Stimulated activated CD4-positive, alpha-beta T cell treated with anti-CD3 and anti-CD28 coated beads, TNF-alpha, amount 100 ng/mL, for 4 hours (primary cell): ENCODE measurements around the gene DUSP12.
"Not testable (repeated sequence)": the region's sequence is repeated elsewhere in the genome, so short reads cannot be mapped to it uniquely, and the experiment has no call there.

Experiments
- DNase-seq, 3 experiments: peaks; one replicate each; pipeline ENCODE4 v3.0.0-alpha.2; 2020; ENCODE audit warnings: low read depth in 3 of 3

The DUSP12 gene

DNA sequence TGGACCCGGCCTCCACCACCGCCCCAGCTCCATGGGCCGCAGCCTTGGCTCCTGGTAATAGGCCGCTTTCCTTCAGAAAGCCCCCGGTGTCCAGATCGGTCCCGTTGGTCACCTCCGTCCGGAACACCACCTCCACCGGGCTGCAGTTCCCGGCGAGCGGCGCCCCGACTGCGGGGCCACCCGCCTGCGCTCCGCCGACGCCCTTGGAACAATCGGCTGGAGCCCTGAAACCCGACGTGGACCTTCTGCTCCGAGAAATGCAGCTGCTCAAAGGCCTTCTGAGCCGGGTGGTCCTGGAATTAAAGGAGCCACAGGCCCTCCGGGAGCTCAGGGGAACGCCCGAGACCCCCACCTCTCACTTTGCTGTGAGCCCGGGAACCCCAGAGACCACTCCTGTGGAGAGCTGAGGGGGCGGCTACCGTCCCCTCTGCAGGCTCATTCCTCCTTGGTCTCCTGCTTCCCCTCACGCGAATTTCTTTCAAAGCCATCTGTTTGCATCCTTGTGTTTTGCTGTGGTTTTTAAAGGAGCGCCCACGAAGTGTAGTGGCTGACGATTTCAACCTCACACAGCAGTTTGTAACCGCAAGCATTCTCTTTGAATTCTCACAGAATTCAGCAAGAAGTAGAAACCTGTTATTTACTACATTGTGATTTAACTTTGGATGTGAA is 22.2 kb upstream of the DUSP12 start:
- no peak for DNase-seq

DNA sequence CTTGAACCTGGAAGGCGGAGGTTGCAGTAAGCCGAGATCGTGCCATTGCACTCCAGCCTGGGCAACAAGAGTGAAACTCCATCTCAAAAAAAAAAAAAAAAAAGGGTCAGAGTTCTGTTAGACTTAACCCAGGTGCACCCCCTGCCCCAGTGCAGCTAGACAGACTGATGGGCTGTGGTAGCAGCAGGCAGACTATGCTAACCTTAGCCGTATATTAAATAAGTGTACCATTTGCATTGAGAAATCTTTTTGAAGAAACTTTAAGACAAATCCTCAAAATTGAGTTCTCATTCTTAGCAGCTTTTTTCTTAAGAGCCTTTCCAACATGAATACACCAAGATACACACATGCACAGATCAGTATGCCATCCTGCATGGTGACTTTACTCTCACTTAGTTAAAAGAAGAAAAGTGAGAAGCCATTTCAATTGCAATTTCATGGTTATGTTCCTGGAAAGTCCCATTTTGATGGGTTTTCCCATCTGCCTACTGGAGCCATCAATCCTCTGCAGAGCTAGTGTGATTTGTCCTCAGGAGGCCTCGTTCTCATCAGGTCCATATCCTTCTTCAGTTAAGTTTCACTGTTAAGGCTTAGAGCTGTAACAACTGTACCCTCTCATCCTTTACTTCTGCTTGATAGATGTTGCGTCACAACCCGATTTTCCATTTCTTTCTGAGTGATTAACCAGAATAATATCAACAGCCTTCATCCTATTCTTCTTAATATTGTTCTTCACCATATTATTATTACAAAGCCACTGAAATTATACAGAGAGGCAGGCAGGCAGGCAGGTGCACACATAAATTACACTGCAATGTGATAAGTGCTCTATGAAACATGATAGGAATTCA is 21.0 kb upstream of the DUSP12 start:
- DNase-seq, result no peak

DNA sequence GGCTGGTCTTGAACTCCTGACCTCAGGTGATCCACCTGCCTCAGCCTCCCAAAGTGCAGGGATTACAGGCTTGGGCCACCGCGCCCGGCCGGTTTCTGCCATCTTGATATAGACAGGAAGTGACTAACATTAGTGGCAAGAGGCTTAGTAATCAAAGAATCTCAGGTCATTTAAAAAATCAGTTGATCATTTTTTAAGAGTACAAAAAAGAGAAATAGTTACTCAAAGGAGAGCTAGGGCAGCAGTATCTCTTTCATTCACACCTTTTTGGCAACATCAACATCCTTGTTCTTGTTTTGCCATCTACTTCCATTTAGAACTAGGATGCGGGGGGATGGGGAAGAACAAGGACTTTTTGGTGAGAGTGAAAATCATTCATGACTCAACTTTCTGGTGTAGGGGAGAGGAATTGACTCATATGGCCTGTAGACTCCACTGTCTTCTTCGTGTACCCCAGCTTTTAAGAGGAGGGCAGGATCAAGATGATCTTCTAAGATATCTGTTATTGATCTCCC is 19.5 kb upstream of the DUSP12 start:
- DNase-seq, result no peak

DNA sequence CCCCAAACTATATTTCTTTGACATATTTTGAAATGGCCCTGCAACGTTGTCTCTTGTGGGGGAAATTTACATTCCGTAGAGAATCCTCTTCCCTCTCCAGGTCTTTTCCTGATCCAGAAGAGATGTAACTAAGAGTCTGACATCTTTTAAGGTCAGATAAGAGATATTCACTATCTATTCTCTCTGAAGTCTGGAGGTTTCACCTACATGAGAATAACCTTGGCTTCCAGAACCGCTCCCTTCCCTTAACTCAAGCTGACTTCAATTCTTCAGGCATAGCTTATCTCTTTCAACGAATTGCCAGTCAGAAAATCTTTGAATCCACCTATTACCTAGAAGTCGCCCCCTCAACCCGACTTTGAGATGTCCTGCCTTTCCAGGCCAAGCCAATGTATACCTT is 18.3 kb upstream of the DUSP12 start:
- no peak for DNase-seq

DNA sequence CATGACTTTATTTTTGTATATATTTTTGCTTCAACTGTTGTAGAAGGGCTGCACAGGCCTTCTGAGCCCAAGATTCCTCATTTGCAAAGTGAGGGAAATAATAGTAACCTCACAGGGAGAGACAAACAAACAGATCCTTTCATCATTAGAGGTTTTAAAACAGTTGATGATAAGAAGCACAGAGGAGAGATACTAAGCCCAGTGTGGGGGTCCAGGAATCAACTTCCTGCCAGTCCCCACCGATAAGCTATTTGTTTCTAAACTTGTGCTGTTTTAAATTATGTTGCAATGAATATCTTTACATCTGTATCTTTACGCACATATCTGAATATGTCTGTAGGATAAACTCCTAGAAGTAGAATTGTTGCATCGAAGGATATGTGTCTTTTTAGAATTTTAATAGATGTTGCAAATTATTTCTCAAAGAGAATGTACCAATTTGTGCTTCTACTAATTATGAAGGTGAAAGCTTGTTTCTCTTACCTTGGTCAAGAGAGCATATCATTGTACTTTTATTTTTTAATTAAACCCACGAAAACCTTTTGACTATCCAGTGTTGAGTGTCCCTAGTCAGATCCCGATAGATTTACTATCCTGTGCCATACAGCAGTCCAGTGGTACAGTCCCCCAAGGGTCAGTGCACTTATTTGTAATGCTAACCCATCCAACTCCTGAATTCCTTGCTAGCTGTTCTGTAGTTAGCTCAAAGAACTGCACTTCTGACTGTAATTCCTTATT is 17.4 kb upstream of the DUSP12 start:
- no peak for DNase-seq

DNA sequence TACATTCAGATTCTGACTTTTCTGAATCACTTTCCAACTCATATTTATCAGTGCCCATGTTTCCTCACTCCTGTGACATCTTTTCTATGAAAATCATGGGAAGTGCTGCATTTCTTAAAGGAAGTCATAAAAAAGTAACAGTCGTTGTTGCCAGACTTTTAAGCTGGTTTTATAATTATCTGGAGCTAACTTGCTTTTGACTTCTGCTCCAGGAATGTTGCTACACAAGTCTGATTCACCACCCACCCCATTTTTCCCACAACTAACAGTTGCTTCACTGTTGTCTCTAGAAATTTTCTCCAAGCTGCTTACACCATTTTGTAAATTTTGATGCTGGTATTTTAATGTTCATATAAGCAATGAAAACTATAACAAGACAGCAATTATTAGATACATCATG is 16.1 kb upstream of the DUSP12 start:
- no peak for DNase-seq

DNA sequence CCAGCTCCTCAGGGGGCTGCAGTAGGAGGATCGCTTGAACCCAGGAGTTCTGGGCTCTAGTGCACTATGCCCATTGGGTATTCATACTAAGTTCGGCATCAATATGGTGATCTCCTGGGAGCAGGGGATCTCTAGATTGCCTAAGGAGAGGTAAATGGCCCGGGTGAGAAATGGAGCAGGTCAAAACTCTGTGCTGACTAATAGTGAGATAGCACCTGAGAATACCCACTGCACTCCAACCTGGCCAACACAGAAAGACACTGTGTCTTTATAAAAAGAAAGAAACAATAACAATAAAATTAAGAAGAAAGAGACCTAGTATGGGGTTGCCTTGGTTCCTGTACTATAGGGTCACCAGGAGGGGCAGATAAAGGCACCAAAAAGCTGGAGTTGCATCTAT is 13.7 kb upstream of the DUSP12 start:
- DNase-seq, result no peak

DNA sequence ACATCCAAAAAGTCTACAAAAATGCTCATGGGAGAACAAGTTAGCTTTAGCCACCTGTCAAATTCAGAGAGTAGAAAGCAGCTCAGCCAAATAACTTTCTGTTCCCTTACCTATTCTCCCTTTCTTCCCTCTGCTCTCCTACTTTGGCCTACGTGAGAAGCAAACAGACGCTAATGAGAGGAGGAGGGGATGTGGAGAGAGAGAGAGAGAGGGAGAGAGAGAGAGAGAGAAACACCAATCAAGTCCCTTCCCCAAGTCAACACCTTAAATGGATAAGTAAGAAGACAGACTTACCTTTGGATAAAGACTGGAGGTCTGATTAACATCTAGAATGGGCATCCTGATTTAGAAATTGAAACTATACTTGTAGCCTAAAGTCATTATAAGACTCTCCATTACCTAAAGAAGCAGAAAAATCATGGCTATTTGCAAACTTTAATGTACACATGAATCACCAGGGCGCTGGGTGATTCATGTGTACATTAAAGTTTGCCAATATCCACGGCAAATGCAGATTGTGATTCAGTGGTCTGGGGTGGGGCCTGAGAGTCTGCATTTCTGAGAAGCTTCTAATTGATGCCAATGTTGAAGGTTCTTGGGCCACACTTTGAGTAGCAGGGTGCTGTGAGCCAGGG is 13.1 kb upstream of the DUSP12 start:
- no peak for DNase-seq

DNA sequence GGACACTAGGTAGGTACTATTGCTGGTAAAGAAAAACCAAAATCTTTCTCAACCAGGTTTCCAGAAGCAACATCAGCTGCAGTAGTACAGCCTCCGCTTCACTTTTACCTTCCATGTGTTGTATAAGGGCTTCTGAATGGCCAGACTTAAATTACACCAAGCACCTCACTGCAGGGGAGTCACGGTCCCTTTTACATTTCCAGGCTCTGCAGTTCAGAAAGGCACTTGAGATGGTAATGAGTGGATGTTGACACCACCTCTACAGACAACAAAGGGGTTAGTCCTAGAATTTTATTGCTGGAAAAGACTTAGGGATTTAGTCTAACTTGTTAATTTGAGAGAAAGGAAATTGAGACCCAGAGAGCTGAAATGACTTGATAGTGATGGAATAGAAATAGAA is 12.0 kb upstream of the DUSP12 start:
- DNase-seq, result no peak

DNA sequence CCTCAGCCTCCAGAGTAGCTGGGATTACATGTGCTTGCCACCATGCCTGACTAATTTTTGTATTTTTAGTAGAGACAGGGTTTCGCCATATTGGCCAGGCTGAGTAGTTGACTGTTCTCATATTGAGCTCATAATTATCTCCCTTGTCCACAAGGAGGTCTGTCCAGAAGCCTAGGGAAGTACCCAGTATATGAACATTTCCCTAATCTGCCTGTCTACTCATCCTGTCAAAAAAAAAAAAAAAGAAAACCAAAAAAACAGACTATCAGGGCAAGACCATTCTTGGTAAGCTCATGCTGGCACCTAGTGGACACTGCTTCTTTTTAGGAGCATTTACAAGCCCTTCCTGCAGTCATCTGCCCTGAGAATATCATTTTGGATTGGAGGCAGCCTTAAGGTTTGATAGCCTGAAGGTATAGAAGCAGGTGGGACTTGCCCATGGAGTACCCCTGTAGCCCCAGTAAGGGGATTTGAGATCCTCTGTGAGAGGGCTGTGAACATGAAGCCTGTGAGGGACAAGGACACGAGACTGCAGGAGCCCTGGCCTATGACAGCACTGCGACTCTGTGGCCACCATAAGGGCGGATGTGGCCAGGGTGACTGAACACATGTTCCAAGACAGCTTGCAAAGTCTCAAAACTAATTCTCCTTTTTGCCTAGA is 10.8 kb upstream of the DUSP12 start:
- no peak for DNase-seq

DNA sequence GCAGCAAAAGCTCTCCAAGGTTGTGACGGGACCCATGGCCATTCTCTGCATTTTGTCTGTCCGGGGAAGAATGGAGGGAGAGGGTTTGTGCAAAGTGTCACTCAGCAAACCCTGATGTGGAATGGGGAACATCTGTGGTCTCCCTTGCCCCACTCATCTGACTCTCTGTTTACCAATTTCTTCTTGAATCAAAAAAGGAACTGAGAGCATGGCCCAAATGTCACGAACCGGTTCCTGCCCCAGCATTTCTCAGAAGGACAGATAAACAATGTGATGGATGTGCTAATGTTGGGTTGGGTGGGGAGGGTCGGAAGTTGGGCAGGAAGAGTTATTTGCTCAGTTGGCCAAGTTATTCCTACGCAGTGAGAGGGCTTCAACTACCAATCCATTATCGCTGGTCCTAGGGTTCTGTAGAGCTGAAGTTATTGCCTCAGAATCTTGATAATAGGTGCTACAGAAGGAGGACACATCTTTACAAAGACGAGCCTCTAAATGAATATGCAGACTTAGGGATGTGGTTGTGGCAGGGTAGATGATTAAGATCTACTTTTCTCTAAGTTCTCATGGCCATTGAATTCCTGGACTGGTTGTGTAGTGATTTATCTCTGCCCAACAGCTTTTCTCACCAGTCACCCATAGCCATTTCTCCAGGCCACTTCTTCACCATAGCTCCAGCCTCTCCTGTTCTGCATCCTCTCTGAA is 9.6 kb upstream of the DUSP12 start:
- no peak for DNase-seq

DNA sequence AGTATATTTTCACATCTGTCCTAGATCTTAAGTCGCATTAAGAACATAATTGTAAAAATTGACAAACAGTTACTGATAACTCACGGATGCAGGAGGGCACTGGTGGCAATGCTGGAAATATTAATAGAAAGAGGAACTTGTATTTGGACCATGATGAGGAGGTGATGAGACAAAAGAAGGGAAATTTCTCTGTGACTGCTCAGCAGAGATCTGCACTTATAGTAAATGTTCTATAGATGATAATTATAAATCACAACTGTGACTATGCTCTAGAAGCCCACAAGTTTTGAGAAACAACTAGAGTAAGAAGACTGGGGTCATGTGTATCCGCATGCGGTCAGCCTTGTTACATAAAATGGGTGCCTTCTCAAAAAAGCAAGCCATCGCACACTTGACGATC is 8.7 kb upstream of the DUSP12 start:
- no peak for DNase-seq

DNA sequence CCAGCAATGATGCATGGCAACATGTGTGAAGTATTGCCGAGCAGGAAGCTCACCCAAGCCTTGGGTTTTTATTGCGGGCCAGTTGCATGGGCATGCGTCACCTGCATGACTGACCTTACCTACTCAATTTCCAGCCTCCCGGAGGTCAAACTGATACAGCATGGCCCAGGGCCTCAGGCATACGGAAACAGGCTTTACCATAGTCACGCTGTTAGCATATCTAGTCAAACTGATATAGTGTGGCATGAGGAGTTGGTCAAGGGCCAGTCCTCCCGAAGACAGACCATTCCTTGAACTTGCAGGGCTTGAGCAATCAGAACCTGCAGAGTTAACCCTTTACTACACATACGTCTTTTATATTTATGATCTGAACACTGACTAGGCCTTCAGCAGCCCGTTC is 6.4 kb upstream of the DUSP12 start:
- no peak for DNase-seq

DNA sequence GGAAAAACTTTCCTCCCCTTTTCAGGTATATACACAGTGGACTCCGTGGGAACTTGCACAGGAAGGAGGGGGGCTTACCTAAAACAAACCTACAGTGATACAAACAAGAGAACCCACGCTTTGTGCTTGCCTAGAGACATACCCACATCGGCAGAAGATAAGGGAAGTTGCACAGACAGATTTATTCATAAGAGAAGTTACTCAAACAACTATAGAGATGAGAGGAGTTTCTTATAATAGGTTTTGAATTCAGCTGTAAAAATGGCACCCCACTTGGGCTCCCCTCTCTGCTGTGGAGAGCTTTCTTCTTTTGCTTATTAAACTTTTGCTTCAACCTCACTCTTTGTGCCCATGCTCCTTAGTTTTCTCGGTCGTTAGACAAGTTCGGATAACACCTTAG is 1.8 kb upstream of the DUSP12 start:
- DNase-seq, result no peak

DNA sequence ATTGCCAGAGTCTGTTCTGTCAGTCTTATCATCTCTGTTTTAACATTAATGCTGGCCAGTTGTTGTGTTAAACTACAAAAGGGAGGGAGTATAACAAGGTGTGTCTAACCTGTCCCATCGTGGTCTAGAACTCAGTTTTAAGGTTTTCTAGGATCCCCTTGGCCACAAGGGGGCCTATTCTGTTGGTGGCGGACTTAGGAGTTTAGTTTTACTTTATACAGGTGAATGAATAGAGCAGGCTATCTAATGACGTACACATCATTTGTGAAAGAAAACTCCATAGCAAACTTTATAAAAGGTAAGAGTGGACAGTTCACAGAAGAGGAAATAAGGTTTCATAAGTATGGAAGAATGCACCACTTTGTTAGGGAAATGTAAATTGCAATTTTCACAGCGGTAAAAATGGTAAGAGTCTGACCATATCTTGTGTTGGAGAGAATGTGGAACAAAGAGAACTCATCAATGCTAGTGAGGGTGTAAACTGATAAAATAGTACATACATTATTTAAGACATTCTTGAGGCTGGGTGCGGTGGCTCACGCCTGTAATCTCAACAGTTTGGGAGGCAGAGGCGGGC is 14.0 kb downstream of the DUSP12 start:
- peak in 1 of 3 experiments; percentile 22 for DNase-seq

DNA sequence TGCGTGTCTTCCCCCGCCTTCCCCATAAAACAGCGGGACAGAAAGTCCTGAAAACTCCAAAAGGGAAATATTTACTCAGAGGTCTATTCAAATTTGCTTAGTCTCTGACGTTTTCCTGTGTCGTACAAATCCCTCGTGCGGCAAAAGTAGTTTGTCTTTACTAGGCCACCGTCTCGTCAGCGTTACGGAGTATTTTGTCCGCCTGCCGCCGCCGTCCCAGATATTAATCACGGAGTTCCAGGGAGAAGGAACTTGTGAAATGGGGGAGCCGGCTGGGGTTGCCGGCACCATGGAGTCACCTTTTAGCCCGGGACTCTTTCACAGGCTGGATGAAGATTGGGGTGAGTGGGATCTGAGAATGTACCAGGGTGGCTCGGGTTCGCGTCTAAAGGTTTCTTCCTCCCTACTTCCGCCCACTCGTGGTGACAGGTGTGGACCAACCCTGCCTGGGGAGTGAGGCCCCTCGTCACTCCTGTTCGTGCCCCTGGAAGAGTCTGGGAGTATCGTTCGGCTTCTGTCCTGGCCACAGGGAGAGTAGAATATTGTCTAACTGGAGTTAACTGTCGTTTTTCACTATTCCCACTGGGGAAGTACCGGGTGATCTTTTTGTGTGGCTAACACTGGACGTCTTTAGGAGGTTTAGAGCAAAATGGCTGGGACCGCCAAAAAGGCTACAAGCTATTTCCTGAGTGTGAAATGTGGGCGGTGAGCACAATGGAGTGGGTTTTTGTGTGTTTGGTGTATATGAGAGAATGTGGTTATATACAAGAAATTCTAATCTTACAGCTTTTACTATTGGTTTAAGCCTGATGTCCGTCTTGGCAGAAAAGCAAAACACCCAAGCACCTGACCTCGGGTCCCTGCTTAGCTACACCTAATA is 16.8 kb downstream of the DUSP12 start, which contains the start of gene ATF6:
Gene ATF6, plus strand, starts transcription at position 219 of the 880 bp plus-strand sequence. Its CDS starts 41 bp downstream, at position 260.
- peak; percentile 56 to 71 (median 62) for DNase-seq

DNA sequence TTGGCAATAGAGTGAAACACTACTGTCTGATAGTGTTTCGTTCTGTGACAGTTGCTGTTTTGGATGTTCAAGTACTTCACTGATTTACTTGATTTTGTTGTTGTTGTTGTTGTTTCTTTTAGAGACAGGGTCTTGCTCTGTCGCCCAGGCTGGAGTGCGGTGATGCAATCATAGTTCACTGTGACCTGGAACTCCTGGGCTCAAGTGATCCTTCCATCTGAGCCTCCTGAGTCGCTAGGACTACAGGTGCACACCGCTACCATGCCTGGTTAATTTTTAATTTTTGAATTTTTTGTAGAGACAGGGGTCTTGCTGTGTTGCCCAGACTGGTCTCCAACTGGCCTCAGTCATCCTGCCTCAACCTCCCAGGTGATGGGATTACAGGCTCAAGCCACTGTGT is 18.9 kb downstream of the DUSP12 start:
- DNase-seq, result no peak

DNA sequence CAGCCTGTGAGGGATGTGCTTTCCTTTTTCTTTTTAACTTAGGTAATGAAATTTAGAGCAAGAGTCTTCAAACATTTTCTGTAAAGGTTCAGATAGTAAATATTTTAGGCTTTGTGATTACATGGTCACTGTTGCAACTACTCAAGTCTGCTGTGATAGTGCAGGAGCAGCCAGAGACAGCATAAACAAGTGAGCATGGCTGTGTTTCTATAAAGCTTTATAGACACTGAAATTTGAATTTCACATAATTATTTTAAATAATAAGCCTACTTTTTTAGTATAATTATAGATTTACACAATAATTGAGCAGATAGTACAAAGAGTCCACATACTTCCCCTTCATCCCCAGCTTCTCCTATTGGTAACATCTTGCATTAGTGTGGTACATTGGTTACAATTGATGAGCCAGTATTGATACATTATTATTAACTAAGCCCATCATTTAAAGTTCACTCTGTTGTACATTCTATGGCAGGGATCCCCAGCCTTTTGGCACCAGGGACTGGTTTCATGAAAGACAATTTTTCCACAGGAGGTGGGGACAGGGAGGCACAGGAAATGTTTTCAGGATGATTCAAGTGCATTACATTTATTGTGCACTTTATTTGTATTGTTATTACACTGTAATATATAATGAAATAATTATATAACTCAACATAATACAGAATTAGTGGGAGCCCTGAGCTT is 19.5 kb downstream of the DUSP12 start:
- no peak for DNase-seq

DNA sequence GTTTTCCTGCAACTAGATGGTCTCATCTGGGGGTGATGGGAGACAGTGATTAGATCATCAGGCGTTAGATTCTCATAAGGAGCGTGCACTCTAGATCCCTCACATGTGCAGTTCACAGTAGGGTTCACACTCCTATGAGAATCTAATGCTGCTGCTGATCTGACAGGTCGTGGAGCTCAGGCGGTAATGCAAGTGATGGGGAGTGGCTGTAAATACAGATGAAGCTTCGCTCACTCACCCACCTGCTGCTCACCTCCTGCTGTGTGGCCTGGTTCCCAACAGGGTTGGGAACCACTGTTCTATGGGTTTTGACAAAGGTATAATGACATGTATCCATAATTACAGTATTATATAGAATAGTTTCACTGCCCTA is 20.1 kb downstream of the DUSP12 start:
- DNase-seq, result not testable (repeated sequence)
